Mesothelial cell of epicardium (in vitro differentiated cells): ENCODE data around the gene MRPS35. TPM values are rescaled to one million over a fixed set of nuclear protein-coding genes. Genes with fewer than 3 reads are reported as not detected.

Source experiments
- DNase-seq, 2 experiments: peaks; one replicate each; pipeline ENCODE4 v3.0.0; 2021; ENCODE audit warnings: low spot score in 2 of 2; ENCODE audit not compliant: unreplicated experiment in 2 of 2
- H3K27ac Mint-ChIP-seq: 2 replicates; pipeline ENCODE4 v1.8.0; 2021; ENCODE audit warnings: mixed read lengths
- H3K27me3 Mint-ChIP-seq: 2 replicates; pipeline ENCODE4 v1.8.0; 2021; ENCODE audit warnings: low read depth, mixed read lengths
- H3K36me3 Mint-ChIP-seq: 2 replicates; pipeline ENCODE4 v1.8.0; 2021; ENCODE audit warnings: mixed read lengths
- H3K4me1 Mint-ChIP-seq: 2 replicates; pipeline ENCODE4 v1.8.0; 2021; ENCODE audit warnings: mixed read lengths
- H3K4me3 Mint-ChIP-seq: 2 replicates; pipeline ENCODE4 v1.8.0; 2021; ENCODE audit warnings: mild to moderate bottlenecking, moderate library complexity, mixed read lengths
- H3K9me3 Mint-ChIP-seq: 2 replicates; pipeline ENCODE4 v1.8.0; 2021; ENCODE audit warnings: mixed read lengths
- CTCF ChIP-seq: fragments of 200-600 bp; sonication (generic); IDR thresholded peaks from one replicate; pipeline ENCODE4 v1.5.0; 2021; ENCODE audit warnings: antibody characterized with exemption; ENCODE audit not compliant: unreplicated experiment
- total RNA-seq: library from RNA; stranded (reverse); gene quantifications from 3 replicates; pipeline ENCODE4 v1.2.1, GENCODE V29; 2021

The MRPS35 gene
- total RNA-seq, 1 donor from 2014 or later = 34.0 TPM

GRCh38 chr12:27686147-27686546 lies 24.5 kb upstream of the MRPS35 start:
- Mint-ChIP-seq H3K9me3 (no peaks in the 10 kb centered on the region), H3K4me1 (no peaks in the 10 kb centered on the region), H3K27ac (no peak overlapping the region), H3K36me3 (peaks cover 44% of the 10 kb centered on the region), H3K4me3 (no peak overlapping the region), H3K27me3 (no peaks in the 10 kb centered on the region)
- no peak for TF ChIP-seq CTCF
- DNase-seq = no peak

- peaks cover 42% of the 10 kb centered on the region for H3K36me3 Mint-ChIP-seq
- no peak for TF ChIP-seq CTCF
- H3K4me1 Mint-ChIP-seq = no peaks in the 10 kb centered on the region
- no peak overlapping the region for H3K4me3 Mint-ChIP-seq
- H3K9me3 Mint-ChIP-seq = no peaks in the 10 kb centered on the region
- DNase-seq = no peak
- no peak overlapping the region for H3K27ac Mint-ChIP-seq
- no peaks in the 10 kb centered on the region for H3K27me3 Mint-ChIP-seq
Observed at GRCh38 chr12:27688671-27689070, 22.0 kb upstream of the MRPS35 start.

- no peak overlapping the region for H3K27ac Mint-ChIP-seq
- H3K4me3 Mint-ChIP-seq = no peak overlapping the region
- no peaks in the 10 kb centered on the region for H3K9me3 Mint-ChIP-seq
- H3K27me3 Mint-ChIP-seq = no peaks in the 10 kb centered on the region
- TF ChIP-seq CTCF = no peak
- no peaks in the 10 kb centered on the region for H3K4me1 Mint-ChIP-seq
- DNase-seq = no peak
- H3K36me3 Mint-ChIP-seq = peaks cover 47% of the 10 kb centered on the region
Observed at GRCh38 chr12:27689558-27690180, 21.0 kb upstream of the MRPS35 start.

- Mint-ChIP-seq H3K27me3 (no peaks in the 10 kb centered on the region), H3K9me3 (no peaks in the 10 kb centered on the region), H3K36me3 (peaks cover 42% of the 10 kb centered on the region), H3K4me1 (no peaks in the 10 kb centered on the region), H3K27ac (no peak overlapping the region), H3K4me3 (no peak overlapping the region)
- no peak for TF ChIP-seq CTCF
- no peak for DNase-seq
Observed at GRCh38 chr12:27693403-27693802, 17.2 kb upstream of the MRPS35 start.

- Mint-ChIP-seq H3K36me3 (peaks cover 26% of the 10 kb centered on the region), H3K4me1 (no peaks in the 10 kb centered on the region), H3K27ac (no peak overlapping the region), H3K9me3 (no peaks in the 10 kb centered on the region), H3K4me3 (no peak overlapping the region), H3K27me3 (no peaks in the 10 kb centered on the region)
- TF ChIP-seq CTCF = no peak
- DNase-seq = no peak
Observed at GRCh38 chr12:27695556-27696292, 14.9 kb upstream of the MRPS35 start.
